Panc1 (cell line): ENCODE measurements around the gene LGALS16. TPM values are rescaled to one million over a fixed set of nuclear protein-coding genes. Genes with fewer than 3 reads are reported as not detected.

Source experiments
- ATAC-seq: fragments of 200-7000 bp; cut with Tn5 transposase; 2 replicates; pipeline ENCODE4 v1.9.1; 2020; ENCODE audit warnings: mild to moderate bottlenecking, moderate library complexity
- Bru-seq: library from RNA; stranded (reverse); fragments of 400-500 nt; gene quantifications from one replicate; lab custom pipeline; 2021; lab: Mats Ljungman, UMichigan
- BruChase-seq, 2 experiments: library from RNA; stranded (reverse); fragments of 400-500 nt; gene quantifications; one replicate each; lab custom pipeline; 2021; lab: Mats Ljungman, UMichigan
- BruUV-seq: library from RNA; stranded (reverse); fragments of 400-500 nt; replicated peaks from 2 replicates; lab custom pipeline; 2021; lab: Mats Ljungman, UMichigan
- CTCF ChIA-PET: fragments of 300-600 bp; sonication (Branson Sonifier 250); formaldehyde crosslinking; loops from one replicate; lab custom pipeline; 2022; ENCODE audit warnings: antibody characterized with exemption; lab: Charles Lee
- POLR2A ChIA-PET: fragments of 300-600 bp; sonication (Branson Sonifier 250); formaldehyde crosslinking; loops from one replicate; lab custom pipeline; 2022; ENCODE audit warnings: antibody characterized with exemption; lab: Charles Lee
- DNase-seq: peaks from one replicate; pipeline ENCODE4 v3.0.0-alpha.2; 2010; ENCODE audit warnings: low read depth, low spot score
- H3K27ac ChIP-seq: 2 replicates; pipeline ENCODE4 v1.5.1; 2011; ENCODE audit warnings: mild to moderate bottlenecking, low read length, inconsistent platforms
- H3K27me3 ChIP-seq: fragments of 200-500 bp; sonication (Bioruptor generic); 2 replicates; pipeline ENCODE4 v1.6.0; 2014; ENCODE audit warnings: low read length, inconsistent platforms; ENCODE audit not compliant: control insufficient read depth, insufficient read depth
- H3K36me3 ChIP-seq: fragments of 200-500 bp; sonication (Bioruptor generic); 2 replicates; pipeline ENCODE4 v1.5.1; 2014; ENCODE audit warnings: inconsistent platforms, mild to moderate bottlenecking, low read length, moderate library complexity; ENCODE audit not compliant: control insufficient read depth, insufficient read depth
- H3K4me1 ChIP-seq: 2 replicates; pipeline ENCODE4 v1.5.1; 2011; ENCODE audit warnings: inconsistent platforms, mild to moderate bottlenecking, low read length, moderate library complexity; ENCODE audit not compliant: control insufficient read depth, insufficient read depth
- H3K4me3 ChIP-seq, 2 experiments: 2 replicates each; pipeline ENCODE4 v1.5.1; 2011 to 2012; ENCODE audit warnings: low read depth in 2 of 2, low read length in 2 of 2, mild to moderate bottlenecking in 2 of 2, inconsistent platforms in 1 of 2, moderate library complexity in 1 of 2
- H3K9me3 ChIP-seq: fragments of 200-500 bp; sonication (Bioruptor generic); 2 replicates; pipeline ENCODE4 v1.5.1; 2014; ENCODE audit warnings: low read depth, mild to moderate bottlenecking, inconsistent platforms, low read length, moderate library complexity; ENCODE audit not compliant: control insufficient read depth, insufficient read depth
- CTCF ChIP-seq: fragments of 450-650 bp; IDR thresholded peaks from 2 replicates; pipeline ENCODE4 v1.5.1; 2017; ENCODE audit warnings: mild to moderate bottlenecking
- POLR2AphosphoS5 ChIP-seq: IDR thresholded peaks from 2 replicates; pipeline ENCODE4 v1.6.1; 2012; ENCODE audit warnings: mild to moderate bottlenecking, low read depth, low read length, moderate library complexity
- REST ChIP-seq, 2 experiments: IDR thresholded peaks; 2 replicates each; pipeline ENCODE4 v1.6.1; 2011 to 2012; ENCODE audit warnings: low read depth in 2 of 2, control low read depth in 1 of 2, low read length in 1 of 2, mild to moderate bottlenecking in 1 of 2, moderate library complexity in 1 of 2; ENCODE audit not compliant: insufficient read depth in 1 of 2
- SIN3A ChIP-seq: IDR thresholded peaks from 2 replicates; pipeline ENCODE4 v1.6.1; 2012; ENCODE audit warnings: low read depth, mild to moderate bottlenecking, low read length, moderate library complexity, borderline replicate concordance; ENCODE audit not compliant: insufficient read depth
- TCF7L2 ChIP-seq: IDR thresholded peaks from 2 replicates; pipeline ENCODE4 v1.6.1; 2011; ENCODE audit warnings: mild to moderate bottlenecking, low read depth, low read length, inconsistent platforms
- in situ Hi-C: cut with HindIII; loops from 2 replicates; pipeline ENCODE4 v1.10.0; 2016; ENCODE audit warnings: low sequenced_read_pairs, low pct_unique_long_range_greater_than_20kb
- intact Hi-C: fragments of 100-400 bp; cut with micrococcal nuclease; formaldehyde crosslinking; loops from one replicate; pipeline ENCODE4 v1.10.0; 2022; ENCODE audit not compliant: unreplicated experiment
- long read RNA-seq: library from polyadenylated mRNA; unstranded; transcript quantifications from one replicate; pipeline ENCODE4 v2.0.0, GENCODE V29; 2021; ENCODE audit not compliant: unreplicated experiment
- polyA plus RNA-seq: library from polyadenylated mRNA; unstranded; fragments of >200 nt; gene quantifications from one replicate; pipeline ENCODE4 v1.2.1, GENCODE V29; 2012; ENCODE audit warnings: missing spikeins; ENCODE audit not compliant: insufficient read length
- total RNA-seq: library from RNA; stranded (reverse); gene quantifications from one replicate; pipeline ENCODE4 v1.2.1, GENCODE V29; 2021; ENCODE audit not compliant: unreplicated experiment

Gene LGALS16
- total RNA-seq = not detected
- polyA plus RNA-seq = not detected
- not detected for Bru-seq, nascent RNA
- BruChase-seq, experiment 1, labeled RNA remaining after a 2-hour chase = percentile 18 among the genes with signal in this experiment
- BruChase-seq, experiment 2, labeled RNA remaining after a 6-hour chase = percentile 13 among the genes with signal in this experiment
- long read RNA-seq = 0 reads

- Histone ChIP-seq H3K27ac (no peak within 1 kb of the TSS), H3K9me3 (no peaks in the 10 kb centered on the region), H3K4me3 (no peak within 1 kb of the TSS), H3K36me3 (no peaks in the 10 kb centered on the region), H3K27me3 (peaks cover 58% of the 10 kb centered on the region), H3K4me1 (no peaks in the 10 kb centered on the region)
- TF ChIP-seq CTCF (peak; percentile 61), TCF7L2 (no peak)
- no TSS peak for BruUV-seq
- POLR2A ChIA-PET = no interaction called here
- intact Hi-C loops (no loop called here), in situ Hi-C loops (no loop called here)
- CTCF ChIA-PET = interaction anchor here (0.6 kb wide), 1 partner anchor 16 kb away, joined by 3 read pairs; no protein-coding TSS in a partner anchor
- ATAC-seq (peak; percentile 9; the same call in 1 of the 2 replicates), DNase-seq (no peak)
These were observed at the start of gene LGALS16 for GRCh38 chr19:39655613-39656012. TSS of gene LGALS16 (plus strand) at chr19:39655913. CDS start at chr19:39655962, 49 bp downstream.

- H3K4me1 ChIP-seq = no peaks in the 10 kb centered on the region
- in situ Hi-C loops = no loop called here
- ATAC-seq (no peak), DNase-seq (no peak)
- BruUV-seq = no TSS peak
- no peaks in the 10 kb centered on the region for H3K9me3 ChIP-seq
- H3K27ac ChIP-seq = no peak overlapping the region
- no peaks in the 10 kb centered on the region for H3K36me3 ChIP-seq
- CTCF ChIA-PET = no interaction called here
- TF ChIP-seq CTCF (peak; percentile 36; the same call in 1 of the 2 replicates), TCF7L2 (no peak), REST (IDR thresholded peaks at IDR 0.05; ENCODE audit: insufficient read depth in 1 of 2, low read depth in 2 of 2, low read length in 1 of 2) (no peak), SIN3A (no peak), POLR2AphosphoS5 (no peak)
- POLR2A ChIA-PET = no interaction called here
- intact Hi-C loops = no loop called here
- H3K27me3 ChIP-seq = peaks cover 88% of the 10 kb centered on the region
- H3K4me3 ChIP-seq = no peak overlapping the region
These were observed 48.7 kb upstream of the LGALS16 start for GRCh38 chr19:39607021-39607420.
